Measurements from ENCODE around the gene LAD1.

- no peak for TF ChIP-seq CTCF (IDR thresholded peaks at IDR 0.05)
- no peak for TF ChIP-seq POLR2AphosphoS5 (IDR thresholded peaks at IDR 0.05)
- no peak for TF ChIP-seq EP300 (IDR thresholded peaks at IDR 0.05)
- no peak for TF ChIP-seq POLR2A (IDR thresholded peaks at IDR 0.05)
These were observed 20.3 kb downstream of the LAD1 start for GRCh38 chr1:201378804-201379203.

Data from suprapubic skin (tissue), 4 donors.